GM10248 (cell line): Measurements from ENCODE around the gene LRRN2.
"Not testable (repeated sequence)": the region's sequence is repeated elsewhere in the genome, so short reads cannot be mapped to it uniquely, and the experiment has no call there.

Source experiments
- CTCF ChIA-PET: fragments of 300-600 bp; sonication (Branson Sonifier 250); formaldehyde crosslinking; extraction: SDS; loops from one replicate; lab custom pipeline; 2021; ENCODE audit warnings: antibody characterized with exemption; lab: Yijun Ruan, JAX
- POLR2A ChIA-PET: fragments of 350-650 bp; sonication (Branson Sonifier 250); formaldehyde crosslinking; extraction: SDS; loops from one replicate; lab custom pipeline; 2020; ENCODE audit warnings: antibody characterized with exemption; lab: Yijun Ruan, JAX
- DNase-seq: peaks from one replicate; pipeline ENCODE4 v3.0.0; 2012; ENCODE audit errors: extremely low spot score
- CTCF ChIP-seq: IDR thresholded peaks from 2 replicates; pipeline ENCODE4 v1.5.1; 2012; ENCODE audit warnings: mild to moderate bottlenecking, low read depth; ENCODE audit errors: extremely low read depth, missing control alignments, control extremely low read depth

Gene LRRN2

GRCh38 chr1:204574865-204575163 is 110.7 kb downstream of the LRRN2 start:
- CTCF ChIA-PET: interaction anchor here (0.8 to 11.7 kb wide), 4 partner anchors 9 to 232 kb away, joined by 3 to 61 read pairs (median 16); no protein-coding TSS in a partner anchor
- POLR2A ChIA-PET: interaction anchor here (1.2 kb wide), 1 partner anchor 11 kb away, joined by 3 read pairs; no protein-coding TSS in a partner anchor
- DNase-seq: no peak
- no peak for TF ChIP-seq CTCF

GRCh38 chr1:204574016-204574864 is 111.3 kb downstream of the LRRN2 start:
- POLR2A ChIA-PET: no interaction called here
- no peak for TF ChIP-seq CTCF
- no peak for DNase-seq
- CTCF ChIA-PET: interaction anchor here (1.0 to 11.7 kb wide), 4 partner anchors 9 to 232 kb away, joined by 6 to 61 read pairs (median 16); no protein-coding TSS in a partner anchor

- POLR2A ChIA-PET: interaction anchor here (0.6 kb wide), 1 partner anchor 221 kb away, joined by 3 read pairs; no protein-coding TSS in a partner anchor
Measured at GRCh38 chr1:204572923-204573922, 112.3 kb downstream of the LRRN2 start.

GRCh38 chr1:204571631-204572030 is 113.9 kb downstream of the LRRN2 start:
- no peak for TF ChIP-seq CTCF
- DNase-seq: no peak
- POLR2A ChIA-PET: no interaction called here
- CTCF ChIA-PET: interaction anchor here (0.8 to 11.7 kb wide), 3 partner anchors 192 to 236 kb away, joined by 3 to 61 read pairs (median 4); no protein-coding TSS in a partner anchor

More at GRCh38 chr1:204572923-204573922, 112.3 kb downstream of the LRRN2 start:
- CTCF ChIA-PET: interaction anchor here (1.0 to 11.7 kb wide), 5 partner anchors 8 to 233 kb away, joined by 3 to 61 read pairs (median 13); no protein-coding TSS in a partner anchor
- no peak for TF ChIP-seq CTCF
- DNase-seq: no peak

- CTCF ChIA-PET: interaction anchor here (0.8 to 1.3 kb wide), 2 partner anchors 192 to 236 kb away, joined by 3 to 4 read pairs; no protein-coding TSS in a partner anchor
- POLR2A ChIA-PET: no interaction called here
- TF ChIP-seq CTCF: no peak
- DNase-seq: no peak
Measured at GRCh38 chr1:204571128-204571527, 114.4 kb downstream of the LRRN2 start.

GRCh38 chr1:204570021-204570420 is 115.5 kb downstream of the LRRN2 start:
- POLR2A ChIA-PET, DNase-seq: not testable (repeated sequence)
- CTCF ChIA-PET: interaction anchor here (0.6 to 7.5 kb wide), 2 partner anchors 138 to 235 kb away, joined by 3 to 141 read pairs; no protein-coding TSS in a partner anchor
